GM10847 (cell line): ENCODE data around the gene POP4.
A peak's percentile ranks its signal among the peaks of the same experiment; 100 is the strongest.

ENCODE experiments used
- POLR2A ChIP-seq: IDR thresholded peaks from 2 replicates; pipeline ENCODE4 v1.6.1; 2011; ENCODE audit not compliant: insufficient read length; ENCODE audit errors: extremely low read depth

The POP4 gene, protein sequence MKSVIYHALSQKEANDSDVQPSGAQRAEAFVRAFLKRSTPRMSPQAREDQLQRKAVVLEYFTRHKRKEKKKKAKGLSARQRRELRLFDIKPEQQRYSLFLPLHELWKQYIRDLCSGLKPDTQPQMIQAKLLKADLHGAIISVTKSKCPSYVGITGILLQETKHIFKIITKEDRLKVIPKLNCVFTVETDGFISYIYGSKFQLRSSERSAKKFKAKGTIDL

DNA sequence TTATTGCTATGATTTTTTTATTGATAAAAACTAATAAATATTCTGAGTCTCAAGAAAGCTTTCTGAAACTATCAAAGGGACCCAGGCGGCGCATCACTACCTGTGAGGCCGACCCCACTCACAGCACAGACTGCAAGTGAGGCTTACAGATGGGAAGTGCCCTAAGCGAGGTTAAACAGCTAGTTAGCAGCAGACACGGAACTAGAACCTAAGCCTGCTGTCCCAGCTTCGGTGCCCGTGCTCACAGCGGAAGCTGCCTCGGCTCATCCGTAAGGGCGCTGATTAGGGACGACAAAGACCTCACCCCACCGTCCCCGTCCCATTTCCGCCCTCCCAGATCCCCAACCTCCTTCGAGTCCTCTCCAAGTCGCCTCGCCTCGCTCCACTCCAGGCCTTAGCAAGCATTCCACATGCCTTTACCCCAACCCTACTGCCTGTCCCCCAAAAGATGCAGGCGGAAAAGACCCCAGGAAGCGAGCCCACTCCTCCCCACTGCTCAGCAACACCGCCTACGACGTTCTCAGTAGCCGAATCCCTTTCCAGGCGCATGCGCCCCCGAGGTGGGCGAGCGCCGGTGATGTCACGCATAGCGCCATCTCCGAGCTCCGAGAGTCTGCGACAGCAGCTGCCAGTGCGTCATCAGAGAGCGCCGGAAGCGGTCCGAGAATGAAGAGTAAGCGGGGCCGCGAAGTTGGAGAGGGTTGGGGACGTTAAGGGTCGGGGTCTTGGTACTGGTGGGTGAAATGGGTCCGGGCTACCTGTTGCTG is at the start of gene POP4:
TSS of gene POP4 (plus strand) at position 631 of the 767 bp plus-strand sequence. CDS start at position 667, 36 bp downstream.
- TF ChIP-seq POLR2A = peak; percentile 98

DNA sequence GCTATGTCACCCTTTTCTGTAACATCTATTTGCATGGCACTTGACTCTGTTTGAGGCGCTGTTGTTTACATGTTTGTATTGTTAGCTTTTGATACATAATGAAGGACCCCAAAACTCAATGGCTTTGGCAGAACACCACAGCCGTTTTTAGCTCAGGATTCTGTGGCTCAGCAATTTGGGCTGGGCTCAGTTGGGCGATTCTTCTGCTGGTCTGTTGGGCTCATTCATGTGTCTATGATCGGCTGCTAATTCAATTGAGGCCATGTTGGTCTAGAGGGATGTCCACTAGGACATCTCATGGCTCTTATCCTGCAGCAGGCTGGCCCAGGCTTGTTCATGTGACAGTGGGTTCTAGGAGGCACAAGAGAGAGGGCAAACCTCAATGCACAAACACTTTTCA is 46.3 kb upstream of the POP4 start:
- no peak for TF ChIP-seq POLR2A

DNA sequence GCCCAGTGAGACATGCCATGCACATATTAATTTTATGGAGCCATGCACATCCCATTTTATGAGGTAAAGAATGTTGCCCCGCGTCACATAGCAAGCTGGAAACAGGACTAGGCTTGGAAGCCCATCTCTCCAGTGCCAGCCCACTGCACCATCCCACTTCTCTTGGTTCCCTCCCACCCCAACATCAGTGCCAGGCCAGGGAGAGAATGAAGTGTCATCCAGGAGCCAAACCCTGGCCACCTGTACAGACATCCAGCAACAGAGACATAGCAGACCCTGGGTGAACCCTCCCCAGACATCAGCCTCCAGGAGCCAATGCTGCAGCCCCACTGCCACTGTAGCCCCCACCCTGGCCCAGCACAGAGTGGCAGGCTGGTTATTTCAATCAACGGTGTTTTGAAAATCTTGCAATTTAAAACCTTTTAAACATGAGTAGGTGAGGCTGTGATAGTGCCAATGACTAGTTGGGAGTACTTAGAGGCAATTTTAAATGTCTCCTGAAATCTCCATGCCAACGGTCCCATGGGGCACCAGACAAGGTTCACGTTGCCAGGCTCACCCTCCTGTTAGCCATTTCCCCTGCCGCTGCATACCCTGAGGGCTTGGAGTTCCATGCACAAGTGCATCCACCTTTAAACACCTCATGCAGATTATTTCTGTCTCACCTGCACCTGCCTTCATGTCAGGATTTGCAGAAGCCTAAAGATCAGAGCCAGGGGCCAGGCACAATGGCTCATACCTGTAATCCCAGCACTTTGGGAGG is 45.6 kb upstream of the POP4 start:
- TF ChIP-seq POLR2A = no peak

DNA sequence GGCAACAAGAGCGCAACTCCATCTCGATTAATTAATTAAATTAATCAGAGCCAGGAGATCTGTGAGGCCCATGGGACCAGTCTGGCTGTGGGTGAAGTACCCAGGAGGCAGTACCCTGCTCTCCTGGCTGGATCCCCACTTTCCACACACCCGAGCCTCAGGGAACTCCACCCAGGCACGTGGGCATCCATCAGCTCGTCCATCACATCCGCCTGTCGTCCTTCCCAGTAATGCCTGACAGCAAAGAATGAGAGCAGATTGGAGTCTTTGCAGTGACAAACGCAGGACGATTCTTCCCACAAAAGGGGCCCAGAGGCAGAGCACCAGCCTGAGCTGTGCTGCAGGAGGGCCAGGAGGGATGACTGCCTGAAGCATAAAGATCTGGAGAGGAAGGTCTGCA is 44.5 kb upstream of the POP4 start:
- TF ChIP-seq POLR2A = no peak

DNA sequence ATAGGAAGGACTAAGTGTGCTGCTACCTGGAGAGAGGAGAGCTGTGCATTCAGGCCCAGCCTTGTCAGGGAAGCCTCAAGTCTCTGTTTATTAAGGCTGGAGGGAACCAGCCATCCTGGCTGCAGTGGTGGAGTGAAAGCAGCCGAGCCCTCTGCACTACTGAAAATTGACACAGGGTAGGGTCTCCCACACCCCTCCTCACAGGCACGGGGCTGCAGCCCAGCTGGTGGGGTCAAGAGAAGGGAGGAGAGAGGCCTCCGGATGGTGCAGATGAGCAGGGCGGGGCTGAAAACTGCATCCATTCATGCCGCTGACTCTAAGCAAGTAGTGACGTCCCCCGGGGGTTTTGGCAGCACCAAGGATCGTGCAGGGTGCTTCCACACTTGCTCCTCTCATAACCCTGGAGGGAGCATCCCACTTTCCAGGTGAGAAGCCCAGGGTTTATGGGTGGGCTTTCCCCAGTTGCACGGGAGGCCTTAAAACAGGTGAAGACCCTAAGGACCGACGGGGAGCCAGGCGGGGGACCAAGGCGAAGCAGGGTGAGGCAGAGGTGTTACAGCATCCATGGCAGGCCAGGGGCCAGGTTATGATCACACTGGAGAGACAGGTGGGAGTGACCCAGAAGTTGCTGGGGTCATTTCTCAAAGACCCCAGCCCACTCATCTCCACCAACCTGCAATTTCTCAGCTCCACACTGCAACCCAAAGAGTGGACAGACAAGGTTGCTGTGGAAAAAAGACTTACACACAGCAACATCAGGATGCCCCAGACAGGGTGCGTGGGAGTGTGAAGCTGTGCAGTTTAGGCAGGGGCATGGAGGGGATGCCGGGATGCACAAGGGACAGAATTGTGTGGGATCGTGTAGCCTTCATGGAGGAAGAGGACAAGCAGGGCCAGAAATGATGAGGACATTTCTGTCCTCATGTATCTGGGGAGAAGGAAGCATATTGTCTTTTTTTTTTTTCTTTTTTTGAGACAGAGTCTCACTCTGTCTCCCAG is 43.5 kb upstream of the POP4 start:
- no peak for TF ChIP-seq POLR2A

DNA sequence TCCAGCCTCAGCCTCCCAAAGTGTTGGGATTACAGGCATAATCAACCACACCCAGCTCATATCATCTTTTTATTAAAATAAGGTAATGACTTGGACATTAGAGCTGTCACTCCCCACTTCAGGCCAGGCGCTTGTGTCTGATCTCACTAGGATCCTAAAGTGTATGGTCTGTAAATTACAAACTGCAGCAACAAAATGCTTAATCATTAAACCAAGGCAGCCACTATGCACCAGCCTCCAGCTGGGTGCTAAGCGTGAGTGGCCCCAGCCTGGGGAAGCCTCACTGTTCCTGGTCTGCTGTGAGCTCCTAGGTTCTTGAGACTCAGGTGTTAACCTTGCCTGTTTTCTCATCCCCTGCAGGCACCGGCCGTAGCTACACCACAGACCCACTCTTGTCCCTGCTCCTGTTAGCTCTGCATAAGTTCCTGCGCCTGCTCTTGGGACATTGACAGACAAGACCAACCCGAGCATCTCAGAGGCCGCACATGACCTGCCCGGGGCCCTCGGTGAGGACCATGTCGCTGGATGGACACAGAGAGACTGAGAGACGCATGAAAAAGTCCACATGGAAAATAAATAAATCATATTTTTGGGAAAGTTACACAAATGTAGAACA is 42.5 kb upstream of the POP4 start:
- no peak for TF ChIP-seq POLR2A

DNA sequence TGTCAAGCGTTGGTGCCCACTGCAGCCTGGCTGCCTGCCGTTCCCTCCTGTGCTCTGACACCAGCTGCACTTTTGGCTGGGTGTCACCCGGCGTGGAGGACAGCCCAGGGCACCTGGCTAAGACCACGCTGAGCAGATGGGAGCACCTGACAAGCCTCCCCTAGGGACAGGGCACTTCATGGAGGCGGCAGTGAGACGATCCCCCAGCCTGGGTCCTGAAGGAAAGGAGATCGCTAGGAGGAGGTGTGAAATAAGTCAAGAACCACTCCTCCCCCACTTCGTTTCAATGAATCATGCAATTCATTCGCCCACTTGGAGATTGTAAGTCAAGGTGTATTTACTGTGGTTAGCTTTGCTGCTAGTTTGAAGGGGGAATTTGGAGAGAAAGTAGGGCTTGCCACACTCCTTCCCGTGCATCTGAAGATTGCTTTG is 41.5 kb upstream of the POP4 start:
- TF ChIP-seq POLR2A = no peak

DNA sequence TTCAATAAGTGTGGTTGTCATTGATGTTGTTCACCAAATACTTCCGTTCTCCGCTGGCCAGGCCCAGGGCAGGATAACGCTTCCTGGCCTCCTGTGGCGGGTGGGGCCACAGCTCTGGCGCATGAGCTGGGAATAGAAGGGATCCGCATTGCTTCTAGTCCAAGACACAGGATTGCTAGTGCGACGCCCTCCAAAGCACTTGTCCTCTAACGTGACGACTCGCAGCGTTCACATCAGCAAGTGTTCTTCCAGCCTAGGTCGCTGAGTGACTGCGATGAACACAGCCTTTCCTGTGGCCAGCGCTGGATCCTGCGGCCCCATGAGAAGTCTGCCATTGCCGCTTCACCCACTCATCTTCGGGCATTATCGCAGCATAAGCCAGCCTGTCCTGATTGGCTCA is 40.9 kb upstream of the POP4 start:
- TF ChIP-seq POLR2A = no peak

DNA sequence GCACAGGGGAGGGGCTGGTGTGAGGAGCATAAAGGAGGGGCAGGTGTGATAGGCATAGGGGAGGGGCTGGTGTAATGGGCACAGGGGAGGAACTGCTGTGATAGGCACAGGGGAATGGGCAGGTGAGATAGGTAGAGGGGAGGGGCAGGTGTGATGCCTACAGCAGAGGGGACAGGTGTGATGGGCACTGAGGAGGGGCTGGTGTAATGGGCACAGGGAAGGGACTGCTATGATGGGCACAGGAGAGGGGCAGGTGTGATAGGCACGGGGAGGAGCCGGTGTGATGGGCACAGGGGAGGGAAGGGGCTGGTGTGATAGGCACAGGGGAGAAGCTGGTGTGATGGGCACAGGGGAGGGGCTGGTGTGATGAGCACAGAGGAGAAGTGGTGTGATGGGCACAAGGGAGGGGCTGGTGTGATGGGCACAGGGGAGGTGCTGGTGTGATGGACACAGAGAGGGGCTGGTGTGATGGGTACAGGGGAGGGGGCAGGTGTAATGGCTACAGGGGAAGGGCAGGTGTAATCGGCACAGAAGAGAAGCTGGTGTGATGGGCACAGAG is 39.5 kb upstream of the POP4 start:
- no peak for TF ChIP-seq POLR2A

DNA sequence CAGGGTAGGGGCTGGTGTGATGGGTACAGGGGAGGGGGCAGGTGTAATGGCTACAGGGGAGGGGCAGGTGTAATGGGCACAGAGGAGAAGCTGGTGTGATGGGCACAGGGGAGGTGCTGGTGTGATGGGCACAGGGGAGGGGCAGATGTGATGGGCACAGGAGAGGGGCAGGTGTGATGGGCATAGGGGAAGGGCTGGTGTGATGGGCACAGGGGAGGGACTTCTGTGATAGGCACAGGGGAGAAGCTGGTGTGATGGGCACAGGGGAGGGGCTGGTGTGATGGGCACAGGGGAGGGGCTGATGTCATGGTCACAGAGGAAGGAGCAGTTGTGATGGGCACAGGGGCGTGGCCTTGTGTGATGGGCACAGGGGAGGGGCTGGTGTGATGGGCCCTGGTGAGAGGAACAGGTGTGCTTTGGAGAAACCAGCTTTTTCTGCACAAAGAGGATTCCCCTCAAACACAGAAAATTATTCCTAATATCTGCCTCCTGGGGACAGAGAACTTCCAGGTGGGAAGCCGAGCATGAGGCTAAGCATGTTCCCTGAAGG is 38.6 kb upstream of the POP4 start:
- TF ChIP-seq POLR2A = no peak

DNA sequence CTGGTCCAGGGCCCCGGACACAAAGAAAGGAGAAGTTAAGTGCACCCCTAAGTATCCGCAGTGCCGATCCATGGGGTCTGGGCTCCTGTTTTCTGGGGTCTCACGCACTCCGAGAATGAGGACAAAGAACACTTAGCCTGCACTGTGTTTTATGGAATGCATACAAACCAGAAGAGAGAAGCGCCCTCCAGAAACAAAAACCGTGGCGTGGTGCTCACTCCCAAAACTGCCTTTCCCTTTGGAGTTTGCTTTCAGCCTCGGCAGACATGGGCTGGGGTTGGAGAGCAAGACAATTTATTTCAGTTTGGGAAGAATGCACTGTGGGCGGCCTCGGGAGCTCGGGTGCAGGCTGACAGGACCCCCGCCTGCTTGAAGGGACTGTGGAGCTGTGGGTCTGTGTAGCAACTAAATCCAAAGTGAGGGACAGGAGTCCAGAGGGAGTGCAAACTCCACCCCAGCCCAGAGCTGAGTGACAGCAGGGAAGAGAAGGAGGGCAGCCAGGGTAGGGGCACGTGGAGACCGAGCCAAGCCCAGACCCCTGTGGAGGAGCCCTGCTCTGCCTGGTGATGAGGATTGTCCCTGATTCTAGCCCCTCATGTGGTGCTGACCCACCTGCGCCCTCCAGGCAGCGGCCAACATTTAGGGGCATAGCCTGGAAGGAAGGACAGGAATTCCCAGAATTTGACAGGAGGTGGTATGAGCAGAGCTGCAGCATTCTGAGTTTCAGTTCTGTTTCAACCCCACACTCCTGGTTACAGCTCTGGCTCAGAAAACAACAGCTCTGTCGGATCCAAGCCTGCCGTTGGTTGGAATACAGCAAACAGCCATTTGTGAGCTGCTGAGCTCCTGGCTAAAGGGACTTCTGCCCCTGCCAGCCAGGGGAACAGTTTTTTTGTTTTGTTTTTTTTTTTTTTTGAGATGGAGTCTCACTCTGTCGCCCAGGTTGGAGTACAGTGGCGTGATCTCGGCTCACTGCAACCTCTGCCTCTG is 37.8 kb upstream of the POP4 start:
- no peak for TF ChIP-seq POLR2A

DNA sequence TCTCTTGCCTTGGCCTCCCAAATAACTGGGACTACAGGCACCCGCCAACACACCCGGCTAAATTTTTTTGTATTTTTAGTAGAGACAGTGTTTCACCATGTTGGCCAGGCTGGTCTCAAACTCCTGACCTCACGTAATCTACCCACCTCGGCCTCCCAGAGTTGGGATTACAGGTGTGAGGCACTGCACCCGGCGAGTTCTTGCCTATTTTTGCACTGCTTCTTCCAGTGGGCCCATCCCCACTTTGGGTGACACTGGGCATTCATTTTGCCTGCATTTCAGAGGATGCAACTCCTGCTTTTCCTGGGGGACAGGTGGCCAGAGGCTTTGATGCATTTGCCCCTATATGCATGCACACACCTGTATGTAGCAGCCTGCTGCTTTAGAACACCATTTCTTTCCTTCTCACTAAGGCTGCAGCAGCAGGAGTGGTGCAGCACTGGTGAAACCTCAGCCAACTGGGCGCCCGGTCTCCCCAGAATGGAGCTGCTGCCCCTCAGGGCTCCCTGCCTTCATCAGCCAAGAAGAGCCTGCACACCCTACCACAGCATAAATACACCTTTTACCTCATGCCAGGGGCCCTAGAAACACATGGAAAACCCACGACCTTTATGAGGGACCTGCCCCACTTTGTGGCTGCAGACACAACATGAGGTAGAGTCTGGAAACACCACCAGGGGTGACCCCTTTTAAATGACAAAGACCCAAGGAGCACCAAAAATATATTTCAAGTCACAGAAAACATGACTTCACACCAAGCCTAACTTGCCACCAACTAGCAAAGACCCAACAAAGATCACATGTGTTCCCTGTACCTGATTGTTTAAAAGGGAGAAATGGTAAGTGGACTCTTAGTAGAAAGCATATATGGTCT is 36.8 kb upstream of the POP4 start:
- no peak for TF ChIP-seq POLR2A
